GM21447 (cell line): ENCODE results near the gene MMD2.

Experiments
- ATAC-seq: cut with Tn5 transposase; IDR thresholded peaks from one replicate; pipeline ENCODE4 v1.9.1; 2021; ENCODE audit not compliant: unreplicated experiment

MMD2 gene

DNA sequence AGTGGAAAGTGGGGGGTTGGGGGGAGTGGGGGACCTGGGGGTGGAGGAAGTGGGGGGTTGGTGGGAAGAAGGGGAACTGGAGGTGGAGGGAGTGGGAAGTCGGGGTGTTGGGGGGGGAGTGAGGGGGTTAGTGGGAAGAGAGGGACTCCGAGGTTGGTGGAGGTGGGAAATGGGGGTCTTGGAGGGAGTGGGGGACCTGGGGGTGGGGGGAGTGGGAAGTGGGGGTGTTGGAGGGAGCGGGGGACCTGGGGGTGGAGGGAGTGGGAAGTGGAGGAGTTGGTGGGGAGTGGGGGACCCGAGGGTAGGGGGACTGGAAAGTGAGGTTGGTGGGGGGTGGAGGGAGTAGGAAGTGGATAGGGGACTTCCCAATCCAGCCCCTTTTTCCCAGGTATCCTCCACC, 906 bp upstream of the MMD2 start:
- ATAC-seq = no peak

GRCh38 chr7:4959306-4959705, 319 bp upstream of the MMD2 start:
- no peak for ATAC-seq

DNA sequence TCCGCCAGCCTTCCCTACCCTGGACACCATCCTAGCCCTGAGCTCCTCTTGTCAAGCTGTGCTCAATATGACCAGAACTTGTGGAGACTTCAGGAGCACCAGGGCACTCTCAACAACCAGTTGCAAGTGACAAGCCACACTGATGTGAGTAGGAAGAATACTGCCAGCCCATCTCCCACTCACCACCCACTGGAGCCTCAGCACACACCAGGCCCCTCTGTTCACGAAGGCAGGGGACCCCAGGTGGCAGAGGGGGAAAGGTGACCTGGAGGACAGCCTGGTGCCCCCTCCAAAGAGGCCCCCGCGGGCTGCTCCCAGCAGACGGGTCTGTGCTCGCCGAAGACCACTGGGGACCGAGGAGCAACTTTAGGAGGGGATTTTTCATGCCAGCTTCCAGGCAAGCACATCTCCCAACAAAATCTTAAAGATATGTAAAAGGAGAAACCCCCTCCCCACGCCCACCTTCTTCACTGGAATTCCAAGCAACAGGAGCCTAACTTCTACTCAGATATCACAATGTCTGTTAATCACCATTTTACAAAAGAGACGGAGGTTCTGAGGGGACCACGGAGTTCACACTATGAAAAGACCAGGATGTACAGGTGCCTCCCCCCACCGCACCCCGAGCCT, 1.0 kb downstream of the MMD2 start:
- ATAC-seq = no peak

DNA sequence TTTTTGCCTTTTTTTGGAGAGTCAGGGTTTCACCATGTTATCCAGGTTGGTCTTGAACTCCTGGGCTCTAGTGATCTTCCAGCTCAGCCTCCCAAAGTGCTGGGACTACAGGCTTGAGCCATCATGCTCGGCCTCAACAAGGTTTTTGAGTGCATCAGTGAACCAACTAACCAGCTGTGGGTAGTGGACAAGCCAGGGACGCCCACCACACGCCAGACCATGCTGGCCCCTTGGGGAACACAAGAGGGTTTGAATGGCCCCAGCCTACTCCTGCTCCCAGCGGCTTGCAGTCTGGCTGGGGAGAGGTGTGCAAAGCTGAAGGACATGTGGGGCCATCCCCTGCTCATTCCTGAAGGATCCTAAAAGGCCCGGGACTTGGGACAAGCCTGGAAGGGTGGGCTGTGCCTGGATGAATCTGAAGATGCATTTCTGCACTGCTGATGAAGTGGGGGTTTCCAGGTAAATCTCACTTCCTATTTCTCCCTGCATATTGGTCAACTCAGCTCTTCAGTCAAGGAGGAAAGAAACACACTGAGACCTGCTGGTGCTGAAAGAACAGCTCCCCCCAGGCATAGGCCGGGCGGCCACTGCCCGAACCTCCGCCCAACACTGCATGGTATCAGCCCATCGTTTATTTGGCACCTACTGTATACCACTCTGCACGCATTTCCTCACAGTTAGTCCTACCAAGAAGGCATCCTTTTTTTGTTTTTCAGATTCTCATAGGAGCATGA, 6.9 kb downstream of the MMD2 start:
- no peak for ATAC-seq

GRCh38 chr7:4951304-4951703, 7.7 kb downstream of the MMD2 start:
- ATAC-seq = no peak

DNA sequence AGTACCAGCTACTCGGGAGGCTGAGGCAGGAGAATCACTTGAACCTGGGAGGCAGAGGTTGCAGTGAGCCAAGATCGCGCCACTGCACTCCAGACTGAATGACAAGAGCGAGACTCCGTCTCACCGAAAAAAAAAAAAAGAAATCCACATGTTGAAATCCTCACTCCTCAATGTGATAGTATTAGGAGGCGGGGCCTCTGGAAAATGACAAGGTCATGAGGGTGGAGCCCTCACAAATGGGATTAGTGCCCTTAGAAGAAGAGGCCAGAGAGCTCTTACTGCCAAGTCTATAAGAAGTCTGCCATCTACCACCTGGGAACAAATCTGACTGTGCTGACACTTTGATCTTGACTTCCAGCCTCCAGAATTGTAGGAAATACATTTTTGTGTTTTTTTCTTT, 10.6 kb downstream of the MMD2 start:
- ATAC-seq = no peak

GRCh38 chr7:4945949-4946348, 13.0 kb downstream of the MMD2 start:
- no peak for ATAC-seq

DNA sequence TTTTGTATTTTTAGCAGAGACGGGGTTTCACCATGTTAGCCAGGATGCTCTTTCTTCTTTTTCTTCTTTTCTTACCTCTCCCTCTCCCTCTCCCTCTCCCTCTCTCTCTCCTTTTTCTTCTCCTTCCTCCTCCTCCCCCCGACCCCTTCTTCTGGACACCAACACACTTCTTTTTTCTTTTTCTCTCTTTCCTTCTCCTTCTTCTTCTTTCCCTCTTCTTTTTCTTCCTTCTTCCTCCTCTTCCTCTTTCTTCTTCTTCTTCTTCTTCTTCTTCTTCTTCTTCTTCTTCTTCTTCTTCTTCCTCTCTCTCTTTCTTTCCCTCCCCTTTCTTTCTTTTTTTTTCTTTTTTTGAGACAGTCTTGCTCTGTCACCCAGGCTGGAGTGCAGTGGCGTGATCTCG, 14.0 kb downstream of the MMD2 start:
- ATAC-seq = no peak

GRCh38 chr7:4943297-4943696, 15.7 kb downstream of the MMD2 start:
- ATAC-seq = no peak

GRCh38 chr7:4939971-4940728, 18.8 kb downstream of the MMD2 start:
- ATAC-seq = no peak

DNA sequence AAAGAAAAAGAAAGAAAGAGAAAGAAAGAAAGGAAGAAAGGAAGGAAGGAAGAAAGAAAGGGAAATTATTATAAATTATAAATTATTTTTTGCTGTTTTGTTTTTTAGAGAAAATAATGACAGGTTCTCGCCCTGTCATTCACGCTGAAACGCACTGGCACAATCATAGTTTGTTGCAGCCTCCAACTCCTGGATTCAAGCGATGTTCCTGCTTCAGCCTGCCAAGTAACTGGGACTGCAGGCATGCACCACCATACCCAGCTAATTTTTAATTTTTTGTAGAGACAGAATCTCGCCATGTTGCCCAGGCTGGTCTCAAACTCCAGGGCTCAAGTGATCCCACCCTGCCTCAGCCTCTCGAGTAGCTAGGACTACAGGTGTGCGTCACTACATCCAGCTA, 21.6 kb downstream of the MMD2 start:
- ATAC-seq = no peak

GRCh38 chr7:4934419-4935025, 24.5 kb downstream of the MMD2 start:
- no peak for ATAC-seq

DNA sequence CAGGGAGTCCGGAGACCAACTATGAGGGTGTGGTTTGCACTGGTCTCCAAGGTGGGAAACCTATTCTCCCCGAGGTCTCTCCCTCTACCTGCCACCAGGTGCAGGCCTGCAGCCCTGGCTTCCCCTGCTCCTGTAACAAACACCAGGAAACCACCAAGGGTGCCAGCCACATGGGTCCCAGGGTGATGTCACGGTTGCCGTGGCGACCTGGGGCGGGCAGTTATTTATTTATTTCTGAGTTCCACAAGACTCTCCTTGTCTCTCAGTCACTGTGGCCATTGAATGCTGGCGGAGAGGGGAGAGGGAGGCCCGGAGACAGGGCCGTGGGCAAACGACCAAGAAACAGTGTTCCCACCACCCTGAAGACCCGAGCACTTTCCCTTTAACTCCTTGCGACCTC, 27.0 kb downstream of the MMD2 start:
- ATAC-seq = no peak

GRCh38 chr7:4929005-4929404, 30.0 kb downstream of the MMD2 start:
- ATAC-seq = no peak

DNA sequence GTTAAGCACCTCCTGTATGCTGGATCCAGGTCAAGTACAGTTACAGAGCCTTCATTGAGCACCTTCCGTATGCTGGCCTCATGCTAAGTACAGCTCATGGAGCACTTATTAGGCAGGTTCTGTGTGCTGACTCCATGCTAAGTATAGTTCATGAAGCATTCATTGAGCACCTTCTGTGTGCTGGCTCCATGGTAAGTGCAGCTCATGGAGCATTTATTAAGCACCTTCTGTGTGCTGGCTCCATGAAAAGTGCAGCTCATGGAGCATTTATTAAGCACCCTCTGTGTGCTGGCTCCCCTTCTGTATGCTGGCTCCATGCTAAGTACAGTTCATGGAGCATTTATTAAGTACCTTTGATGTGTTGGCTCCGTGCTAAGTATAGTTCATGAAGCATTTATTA, 30.5 kb downstream of the MMD2 start:
- no peak for ATAC-seq

GRCh38 chr7:4919969-4920766, 38.8 kb downstream of the MMD2 start:
- ATAC-seq = no peak

DNA sequence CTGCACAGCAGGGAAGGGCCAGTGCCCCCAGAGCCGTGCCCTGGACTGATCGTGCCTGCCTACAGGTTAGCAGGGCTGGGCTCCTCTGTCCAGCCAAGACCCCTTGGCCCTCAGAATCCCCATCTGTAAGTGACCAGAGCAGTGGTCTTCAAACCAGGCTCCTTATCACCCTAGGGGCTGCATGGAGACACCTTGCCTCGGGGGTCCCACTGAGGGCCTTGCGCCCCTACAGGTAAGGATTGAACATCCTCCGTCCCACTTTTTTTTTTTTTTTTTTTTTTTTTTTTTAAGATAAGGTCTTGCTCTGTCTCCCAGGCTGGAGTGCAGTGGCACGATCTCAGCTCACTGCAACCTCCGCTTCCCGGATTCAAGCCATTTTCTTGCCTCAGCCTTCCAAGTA, 42.9 kb downstream of the MMD2 start:
- ATAC-seq = no peak

DNA sequence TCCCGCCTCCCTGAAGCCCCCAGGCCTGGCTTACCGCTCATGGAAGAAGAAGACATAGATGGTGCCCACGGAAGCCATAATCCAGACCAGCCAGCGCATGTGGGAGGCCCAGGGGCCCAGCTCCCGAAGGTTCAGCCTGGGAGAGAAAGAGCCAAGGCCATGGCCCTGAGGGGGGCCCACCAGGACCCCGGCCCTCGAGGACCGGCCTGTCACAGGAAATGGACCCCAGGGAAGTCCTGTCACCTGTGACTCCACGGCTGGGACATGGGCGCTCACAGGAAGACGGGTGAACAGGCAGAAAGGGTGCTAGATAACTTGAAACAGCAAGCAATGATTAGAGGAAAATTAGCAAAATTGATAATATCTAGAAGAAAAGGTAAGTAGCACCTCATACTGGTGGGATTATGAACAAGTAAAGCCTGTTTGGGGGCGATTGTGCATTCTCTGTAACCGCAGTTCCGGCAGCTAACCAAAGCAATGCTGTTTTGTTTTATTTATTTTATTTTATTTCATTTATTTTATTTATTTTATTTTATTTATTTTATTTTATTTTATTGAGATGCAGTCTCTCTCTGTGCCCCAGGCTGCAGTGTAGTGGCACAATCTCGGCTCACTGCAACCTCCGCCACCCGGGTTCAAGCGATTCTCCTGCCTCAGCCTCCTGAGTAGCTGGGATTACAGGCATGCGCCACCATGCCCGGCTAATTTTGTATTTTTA, 47.7 kb downstream of the MMD2 start:
- ATAC-seq = no peak

GRCh38 chr7:4906682-4907081, 52.3 kb downstream of the MMD2 start:
- no peak for ATAC-seq

GRCh38 chr7:4905171-4905570, 53.8 kb downstream of the MMD2 start:
- no peak for ATAC-seq
